HG03378 (cell line): ENCODE data around the gene ULK1.

Experiments used
- ATAC-seq: cut with Tn5 transposase; IDR thresholded peaks from one replicate; pipeline ENCODE4 v1.9.1; 2021; ENCODE audit warnings: mild to moderate bottlenecking, moderate library complexity; ENCODE audit not compliant: unreplicated experiment

The ULK1 gene

GRCh38 chr12:131962069-131962468 is 67.6 kb downstream of the ULK1 start:
- ATAC-seq, result no peak

DNA sequence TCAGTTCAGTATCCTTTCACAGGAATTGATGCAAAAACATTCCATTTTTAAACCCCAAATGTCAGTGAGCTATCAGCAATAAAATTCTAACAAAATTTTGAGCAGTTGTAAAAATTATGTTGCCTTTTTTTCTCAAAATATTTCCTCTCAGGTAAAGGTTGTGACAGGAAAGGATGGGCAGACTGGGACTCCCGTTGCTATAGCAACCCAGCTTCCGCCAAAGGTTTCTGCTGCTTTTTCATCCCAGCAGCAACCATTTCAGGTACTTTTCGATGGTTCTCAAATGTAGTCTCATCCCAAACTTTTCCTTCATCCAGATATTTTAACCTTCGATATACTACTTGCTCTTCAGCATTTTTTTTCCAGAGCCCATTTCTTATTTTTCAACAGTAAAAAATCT is 69.0 kb downstream of the ULK1 start:
- ATAC-seq, result no peak

DNA sequence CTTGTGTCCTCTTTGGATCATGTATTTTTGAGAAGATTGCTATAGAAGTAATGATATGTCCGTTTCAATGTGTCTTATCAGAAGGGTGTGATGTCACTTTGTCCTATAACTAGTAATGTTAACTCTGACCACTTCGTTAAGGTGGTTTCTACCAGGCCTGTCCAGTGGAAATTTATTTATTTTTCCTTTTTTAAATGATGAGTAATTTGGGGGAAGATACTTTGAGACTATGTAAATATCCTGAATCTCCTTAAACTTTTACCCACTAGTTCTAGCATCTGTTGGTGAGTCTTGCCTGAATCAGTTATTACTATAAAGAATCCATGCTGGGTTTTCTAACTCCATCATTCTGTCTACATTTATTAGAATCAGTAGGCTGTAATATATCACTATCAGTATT is 70.7 kb downstream of the ULK1 start:
- no peak for ATAC-seq

GRCh38 chr12:131971226-131971625 is 76.8 kb downstream of the ULK1 start:
- no peak for ATAC-seq
